ENCODE measurements around the gene PRR7. TPM values are rescaled to one million over a fixed set of nuclear protein-coding genes. Genes with fewer than 3 reads are reported as not detected.

PRR7 gene
- total RNA-seq, 1 donor from 2014 or later, result 8.8 TPM

GRCh38 chr5:177486256-177486655 lies 39.6 kb downstream of the PRR7 start:
- no peak overlapping the region for H3K4me3 Mint-ChIP-seq
- peaks cover 9% of the 10 kb centered on the region for H3K36me3 Mint-ChIP-seq
- H3K4me1 Mint-ChIP-seq (ENCODE audit: unreplicated experiment), result peaks cover 11% of the 10 kb centered on the region
- no peak overlapping the region for H3K27ac Mint-ChIP-seq
- TF ChIP-seq, protein P1, sequence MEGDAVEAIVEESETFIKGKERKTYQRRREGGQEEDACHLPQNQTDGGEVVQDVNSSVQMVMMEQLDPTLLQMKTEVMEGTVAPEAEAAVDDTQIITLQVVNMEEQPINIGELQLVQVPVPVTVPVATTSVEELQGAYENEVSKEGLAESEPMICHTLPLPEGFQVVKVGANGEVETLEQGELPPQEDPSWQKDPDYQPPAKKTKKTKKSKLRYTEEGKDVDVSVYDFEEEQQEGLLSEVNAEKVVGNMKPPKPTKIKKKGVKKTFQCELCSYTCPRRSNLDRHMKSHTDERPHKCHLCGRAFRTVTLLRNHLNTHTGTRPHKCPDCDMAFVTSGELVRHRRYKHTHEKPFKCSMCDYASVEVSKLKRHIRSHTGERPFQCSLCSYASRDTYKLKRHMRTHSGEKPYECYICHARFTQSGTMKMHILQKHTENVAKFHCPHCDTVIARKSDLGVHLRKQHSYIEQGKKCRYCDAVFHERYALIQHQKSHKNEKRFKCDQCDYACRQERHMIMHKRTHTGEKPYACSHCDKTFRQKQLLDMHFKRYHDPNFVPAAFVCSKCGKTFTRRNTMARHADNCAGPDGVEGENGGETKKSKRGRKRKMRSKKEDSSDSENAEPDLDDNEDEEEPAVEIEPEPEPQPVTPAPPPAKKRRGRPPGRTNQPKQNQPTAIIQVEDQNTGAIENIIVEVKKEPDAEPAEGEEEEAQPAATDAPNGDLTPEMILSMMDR (conservative IDR thresholded peaks at IDR 0.05), result no peak
- H3K9me3 Mint-ChIP-seq, result no peaks in the 10 kb centered on the region
- DNase-seq (ENCODE audit: extremely low spot score, unreplicated experiment), result no peak
- H3K27me3 Mint-ChIP-seq, result no peaks in the 10 kb centered on the region

GRCh38 chr5:177487144-177487543 lies 40.5 kb downstream of the PRR7 start:
- Mint-ChIP-seq H3K36me3 (peaks cover 9% of the 10 kb centered on the region), H3K4me1 (ENCODE audit: unreplicated experiment) (peaks cover 11% of the 10 kb centered on the region), H3K27ac (no peak overlapping the region)

GRCh38 chr5:177487975-177488374 lies 41.4 kb downstream of the PRR7 start:
- Mint-ChIP-seq H3K9me3 (no peaks in the 10 kb centered on the region), H3K36me3 (peaks cover 14% of the 10 kb centered on the region), H3K27me3 (no peaks in the 10 kb centered on the region), H3K27ac (peak overlapping the region; percentile 23), H3K4me1 (ENCODE audit: unreplicated experiment) (peaks cover 17% of the 10 kb centered on the region), H3K4me3 (no peak overlapping the region)
- no peak for DNase-seq (ENCODE audit: extremely low spot score, unreplicated experiment)
- TF ChIP-seq, protein P1 (conservative IDR thresholded peaks at IDR 0.05), result no peak

More at GRCh38 chr5:177487144-177487543, 40.5 kb downstream of the PRR7 start:
- Mint-ChIP-seq H3K27me3 (no peaks in the 10 kb centered on the region), H3K9me3 (no peaks in the 10 kb centered on the region), H3K4me3 (no peak overlapping the region)
- no peak for DNase-seq (ENCODE audit: extremely low spot score, unreplicated experiment)
- TF ChIP-seq, protein P1 (conservative IDR thresholded peaks at IDR 0.05), result no peak

DNA sequence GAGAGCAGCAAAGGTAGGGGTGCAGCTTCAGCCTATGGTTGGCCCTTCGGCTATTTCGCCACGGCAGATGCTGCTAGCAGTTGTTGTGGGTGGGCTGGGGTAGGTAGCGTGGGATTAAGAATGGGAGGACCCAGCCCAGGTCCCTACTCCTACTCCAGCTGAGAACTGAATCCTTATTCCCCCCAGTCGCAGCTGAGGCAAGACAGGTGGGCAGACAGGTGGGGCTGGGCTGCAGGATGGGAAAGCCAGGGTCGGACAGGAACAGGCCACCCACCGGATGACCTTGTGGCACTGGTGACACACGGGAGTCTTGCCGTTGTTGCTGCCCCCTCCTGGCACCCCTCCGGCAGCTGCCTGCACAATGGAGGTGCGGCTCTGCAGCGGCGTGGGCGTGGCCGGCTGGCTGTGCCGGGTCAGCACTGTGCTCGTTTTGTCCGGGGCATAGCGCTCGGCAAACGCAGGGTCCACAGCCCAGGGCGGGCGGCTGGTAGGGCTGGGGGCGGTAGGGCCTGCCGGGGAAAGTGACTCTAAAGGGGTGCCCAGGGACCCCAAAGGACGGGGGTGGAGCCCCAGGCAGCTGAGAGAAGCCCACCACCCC lies 42.6 kb downstream of the PRR7 start:
- no peaks in the 10 kb centered on the region for H3K27me3 Mint-ChIP-seq
- H3K36me3 Mint-ChIP-seq, result peaks cover 16% of the 10 kb centered on the region
- no peak for DNase-seq (ENCODE audit: extremely low spot score, unreplicated experiment)
- H3K9me3 Mint-ChIP-seq, result no peaks in the 10 kb centered on the region
- no peak overlapping the region for H3K4me3 Mint-ChIP-seq
- H3K27ac Mint-ChIP-seq, result no peak overlapping the region
- peaks cover 19% of the 10 kb centered on the region for H3K4me1 Mint-ChIP-seq (ENCODE audit: unreplicated experiment)
- TF ChIP-seq, protein P1 (conservative IDR thresholded peaks at IDR 0.05), result no peak

GRCh38 chr5:177490311-177490991 lies 43.8 kb downstream of the PRR7 start:
- no peaks in the 10 kb centered on the region for H3K27me3 Mint-ChIP-seq
- H3K4me3 Mint-ChIP-seq, result no peak overlapping the region
- H3K36me3 Mint-ChIP-seq, result peaks cover 8% of the 10 kb centered on the region
- H3K4me1 Mint-ChIP-seq (ENCODE audit: unreplicated experiment), result peaks cover 9% of the 10 kb centered on the region
- no peak for DNase-seq (ENCODE audit: extremely low spot score, unreplicated experiment)
- no peaks in the 10 kb centered on the region for H3K9me3 Mint-ChIP-seq
- H3K27ac Mint-ChIP-seq, result no peak overlapping the region
- TF ChIP-seq, protein P1 (conservative IDR thresholded peaks at IDR 0.05), result no peak

All from type B pancreatic cell (in vitro differentiated cells).